ENCODE measurements around the gene CHL1.

DNA sequence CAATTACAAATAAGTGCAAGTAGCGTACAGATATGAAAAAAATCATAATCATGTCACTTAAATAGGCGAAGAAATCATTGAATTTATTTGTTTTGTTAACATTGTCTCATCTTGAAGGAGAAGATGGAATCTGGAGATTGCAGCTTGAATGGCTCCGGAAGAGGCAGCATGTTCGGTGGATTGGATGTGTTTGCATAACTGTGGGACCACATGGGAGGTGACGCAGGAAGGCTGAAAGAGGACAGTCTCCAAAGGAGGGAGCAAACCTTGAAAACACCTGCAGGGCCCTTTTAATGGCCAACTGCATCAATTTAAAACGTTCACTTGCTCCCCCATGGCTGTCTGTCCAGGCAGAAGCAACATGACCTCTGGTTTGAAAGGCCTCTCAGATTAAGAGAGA, 61.3 kb downstream of the CHL1 start:
- no peak for TF ChIP-seq EZH2 (optimal IDR thresholded peaks at IDR 0.05; ENCODE audit: low read depth, low read length)
- no peak for TF ChIP-seq CTCF (IDR thresholded peaks at IDR 0.05; ENCODE audit: low read length)
- TF ChIP-seq EZH2phosphoT487 (IDR thresholded peaks at IDR 0.05; ENCODE audit: low read length): no peak

Data from MM.1S (cell line).